Stimulated activated CD8-positive, alpha-beta memory T cell treated with anti-CD3 and anti-CD28 coated beads, Interleukin-12 subunit alpha, Interleukin-12 subunit beta, amount 100 ng/mL, for 24 hours (primary cell): ENCODE data around the gene EPB41L1.

Experiments
- DNase-seq: peaks from one replicate; pipeline ENCODE4 v3.0.0-alpha.2; 2020; ENCODE audit errors: extremely low read depth

The EPB41L1 gene

DNA sequence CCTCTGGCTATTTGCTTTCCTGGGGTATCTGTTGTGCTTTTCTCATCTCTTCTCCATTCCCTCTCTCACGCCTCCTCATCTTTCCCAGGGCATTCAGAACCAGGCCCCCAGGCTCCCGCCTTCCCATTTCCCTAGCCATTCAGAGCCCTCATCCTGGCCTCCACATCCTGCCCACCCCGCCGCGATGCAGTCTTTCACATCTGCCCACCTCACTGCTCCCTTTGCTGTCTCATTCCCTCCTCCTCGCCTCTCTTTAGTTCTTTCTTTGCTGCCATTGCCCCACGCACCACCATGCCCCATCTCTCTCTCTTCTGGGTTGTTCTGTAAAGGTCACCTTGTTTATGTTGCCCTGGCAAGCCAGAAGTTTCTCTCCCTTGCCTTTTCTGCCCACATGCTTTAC is 71.1 kb downstream of the EPB41L1 start:
- DNase-seq = no peak

DNA sequence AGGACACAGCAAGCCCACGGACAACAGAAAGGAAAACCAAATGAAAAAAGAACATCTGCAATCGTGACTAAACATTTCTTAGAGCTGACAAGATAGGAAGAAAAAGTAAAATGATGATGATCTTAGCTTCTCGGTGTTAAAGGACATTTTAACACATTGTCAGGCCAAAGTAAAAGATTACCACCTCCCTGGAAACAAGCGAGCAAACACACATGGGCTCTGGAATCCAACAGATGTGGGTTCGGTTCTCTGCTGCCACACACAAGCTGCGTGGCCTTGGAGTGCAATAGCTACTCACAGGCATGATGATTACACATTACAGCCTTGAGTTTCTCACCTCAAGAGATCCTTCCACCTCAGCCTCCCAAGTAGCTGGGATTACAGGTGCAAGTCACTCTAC is 74.2 kb downstream of the EPB41L1 start:
- DNase-seq = no peak

DNA sequence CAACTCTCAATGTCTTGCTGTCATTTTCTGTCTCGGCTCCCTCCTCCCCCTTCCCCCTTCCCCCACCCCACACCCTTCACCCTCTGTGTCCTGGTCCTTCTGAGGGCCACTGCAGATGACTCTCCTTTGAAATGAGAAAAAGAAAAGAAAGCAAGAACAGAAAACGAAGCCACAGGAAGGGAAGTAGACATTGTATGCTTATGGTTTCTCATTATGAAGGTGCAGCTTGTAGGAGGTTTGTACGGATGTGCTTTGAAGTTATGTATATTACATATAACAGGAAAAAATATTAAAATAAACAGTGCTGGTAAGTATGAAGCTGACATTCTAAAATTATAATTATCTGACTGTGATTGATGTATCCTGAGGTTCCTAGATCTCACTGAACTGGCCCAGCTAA is 75.5 kb downstream of the EPB41L1 start:
- DNase-seq = no peak

DNA sequence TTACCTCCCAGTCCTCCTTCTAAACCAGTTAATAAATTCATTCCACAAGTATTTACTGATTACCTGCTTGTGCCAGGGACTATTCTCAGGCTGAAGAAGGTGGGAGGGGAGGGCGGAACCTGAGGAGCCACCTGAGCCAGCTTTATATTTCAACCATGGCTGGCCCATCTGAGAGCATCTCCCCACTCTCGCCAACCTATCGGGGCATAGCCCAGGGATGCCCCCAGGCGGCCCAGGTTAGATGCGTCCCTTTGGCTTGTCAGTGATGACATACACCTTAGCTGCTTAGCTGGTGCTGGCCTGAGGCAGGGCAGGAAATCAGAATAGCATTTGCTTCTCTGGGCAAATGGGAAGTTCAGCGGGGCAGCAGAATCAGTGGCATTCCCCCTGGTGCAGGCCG is 76.8 kb downstream of the EPB41L1 start:
- no peak for DNase-seq

DNA sequence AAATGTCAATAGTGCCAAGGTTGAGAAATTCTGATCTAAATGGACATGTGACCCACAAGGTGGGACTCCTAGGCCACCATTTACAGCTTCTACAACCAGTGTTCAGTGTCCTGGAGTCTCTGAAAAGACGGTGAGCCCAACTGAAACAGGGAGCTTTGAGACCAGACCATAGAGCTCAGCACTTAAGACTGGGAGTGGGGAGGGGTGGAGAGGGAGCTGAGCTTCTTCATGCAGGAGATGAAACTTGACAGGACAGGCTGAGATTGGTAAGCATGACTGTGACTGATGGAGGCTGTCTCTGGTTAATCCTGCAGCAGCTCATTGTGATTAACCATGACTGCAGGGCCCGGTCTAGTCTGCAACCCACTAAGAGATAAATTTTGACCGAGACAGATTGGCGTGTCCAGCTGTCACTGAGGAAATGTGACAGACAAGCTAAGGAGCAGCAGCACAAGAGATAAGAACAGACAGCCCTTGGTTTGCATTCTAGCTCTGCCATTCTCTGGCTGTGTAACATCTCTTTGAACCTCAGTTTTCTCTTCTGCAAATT is 80.3 kb downstream of the EPB41L1 start:
- DNase-seq = no peak

DNA sequence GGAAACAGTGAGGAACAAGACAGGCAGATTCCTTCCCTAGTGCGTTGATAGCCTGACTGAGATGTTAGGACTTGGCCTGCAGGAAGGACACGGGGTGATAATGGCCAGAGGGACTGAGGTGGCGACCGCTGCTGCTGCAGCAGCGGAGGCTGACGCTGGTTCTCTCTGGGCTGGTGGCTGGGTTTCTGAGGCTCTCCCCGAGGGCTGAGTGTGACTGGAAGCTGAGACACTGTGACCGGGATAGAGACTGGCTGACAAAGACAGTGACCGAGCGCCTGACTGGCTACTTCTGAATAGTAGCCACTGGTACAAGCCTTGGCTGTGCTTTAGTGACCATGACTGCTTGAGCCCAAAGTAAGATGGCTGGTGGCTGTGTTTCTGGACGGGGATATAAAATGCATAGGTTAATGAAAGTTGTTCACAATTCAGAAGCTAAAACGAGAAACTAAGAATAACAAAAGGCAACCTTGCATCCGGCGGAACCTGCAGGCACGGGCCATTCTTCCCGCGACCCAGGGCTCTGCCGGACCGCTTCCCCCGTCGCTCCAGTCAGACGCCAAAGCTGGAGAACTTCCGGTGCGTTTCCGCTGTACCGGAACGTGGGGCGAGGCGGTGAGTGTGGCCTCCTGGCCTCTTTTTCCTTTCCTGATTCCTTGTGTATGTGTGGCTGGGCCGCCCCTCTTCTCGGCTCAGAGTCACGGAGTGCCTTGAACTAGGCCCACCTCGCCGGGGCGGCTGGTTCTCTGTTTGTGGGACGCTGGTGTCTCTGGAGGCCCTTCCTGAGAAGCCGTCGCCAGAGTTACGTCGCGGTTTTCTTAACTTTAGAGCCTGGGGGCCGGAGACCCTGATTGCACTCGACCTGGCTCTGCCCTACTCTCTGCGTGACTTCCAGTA is 81.6 kb downstream of the EPB41L1 start, which contains the start of gene AAR2:
AAR2 (plus strand) TSS at position 587 of the 894 bp plus-strand sequence. CDS start 3,391 bp downstream, outside the sequence.
- DNase-seq = peak; percentile 54

DNA sequence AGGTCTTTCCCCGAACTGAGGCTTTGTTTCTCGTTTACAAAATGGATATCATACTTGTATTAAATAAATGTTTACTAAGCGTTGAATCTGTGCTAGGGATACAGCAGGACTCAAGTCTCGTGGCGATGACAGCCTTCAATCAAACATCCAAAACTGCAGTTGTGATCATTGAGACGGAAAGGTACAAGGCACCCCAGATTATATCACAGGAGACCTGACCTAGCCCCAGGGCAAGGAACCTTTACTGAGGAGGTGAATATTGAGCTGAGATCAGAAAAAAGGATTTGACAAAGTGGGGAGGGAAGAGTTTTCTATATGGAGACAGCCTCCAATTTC is 82.2 kb downstream of the EPB41L1 start:
- DNase-seq = no peak

DNA sequence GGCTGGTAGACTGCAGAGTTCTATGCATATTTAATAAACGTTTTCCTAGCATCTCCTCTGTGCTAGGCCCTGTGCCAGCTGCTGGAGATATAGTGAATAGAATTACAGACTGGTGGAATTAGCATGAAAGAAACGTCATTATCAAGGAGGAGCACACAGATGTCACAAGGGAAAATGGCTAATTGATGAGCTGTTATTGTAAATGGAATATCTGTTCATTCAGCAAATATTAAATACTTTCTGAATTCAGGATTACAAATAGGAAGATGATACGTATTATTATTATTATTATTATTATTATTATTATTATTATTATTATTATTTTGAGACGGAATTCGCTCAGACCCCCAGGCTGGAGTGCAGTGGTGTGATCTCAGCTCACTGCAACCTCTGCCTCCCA is 82.9 kb downstream of the EPB41L1 start:
- no peak for DNase-seq

DNA sequence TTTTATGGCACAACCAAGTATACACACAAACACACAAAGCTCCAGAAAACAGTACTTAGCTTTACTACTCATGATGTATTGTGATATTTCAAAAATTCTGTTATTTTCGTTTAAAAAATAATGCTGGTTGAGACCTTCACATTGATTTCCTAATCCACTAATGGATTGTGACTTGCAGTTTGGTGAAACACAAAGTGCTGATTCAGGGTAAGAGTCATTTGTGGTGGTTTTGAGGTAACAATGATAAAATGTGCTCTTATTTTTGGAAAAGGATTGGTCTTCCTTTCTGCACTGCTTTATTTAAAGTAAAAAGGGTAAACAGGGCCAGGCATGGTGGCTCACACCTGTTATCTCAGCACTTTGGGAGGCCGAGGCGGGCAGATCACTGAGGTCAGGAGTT is 83.6 kb downstream of the EPB41L1 start:
- DNase-seq = no peak

DNA sequence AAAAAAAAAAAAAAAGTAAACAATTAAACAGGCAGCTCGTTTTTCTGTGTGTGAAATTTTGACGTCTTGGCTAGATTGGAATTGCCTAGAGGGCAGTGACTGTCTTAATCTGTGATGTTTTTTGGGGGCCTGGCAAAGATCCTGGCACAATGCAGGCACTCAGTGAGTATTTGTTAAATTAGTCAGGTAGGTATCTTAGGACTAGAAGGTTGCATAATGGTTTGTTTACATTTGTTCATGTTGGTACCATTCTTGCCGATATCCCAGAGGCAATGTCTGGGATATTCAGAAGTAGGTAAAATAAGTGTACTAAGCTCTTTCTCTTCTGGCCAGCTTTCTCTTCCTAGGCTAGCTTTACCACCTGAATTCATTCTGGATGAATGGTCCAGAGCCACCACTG is 84.2 kb downstream of the EPB41L1 start:
- DNase-seq = no peak

DNA sequence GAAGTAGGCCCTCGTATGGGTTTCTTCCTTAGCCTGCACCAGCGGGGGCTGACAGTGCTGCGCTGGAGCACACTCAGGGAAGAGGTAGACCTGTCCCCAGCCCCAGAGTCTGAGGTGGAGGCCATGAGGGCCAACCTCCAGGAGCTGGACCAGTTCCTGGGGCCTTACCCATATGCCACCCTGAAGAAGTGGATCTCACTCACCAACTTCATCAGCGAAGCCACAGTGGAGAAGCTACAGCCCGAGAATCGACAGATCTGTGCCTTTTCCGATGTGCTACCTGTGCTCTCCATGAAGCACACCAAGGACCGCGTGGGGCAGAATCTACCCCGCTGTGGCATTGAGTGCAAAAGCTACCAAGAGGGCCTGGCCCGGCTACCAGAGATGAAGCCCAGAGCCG is 85.5 kb downstream of the EPB41L1 start:
- no peak for DNase-seq

DNA sequence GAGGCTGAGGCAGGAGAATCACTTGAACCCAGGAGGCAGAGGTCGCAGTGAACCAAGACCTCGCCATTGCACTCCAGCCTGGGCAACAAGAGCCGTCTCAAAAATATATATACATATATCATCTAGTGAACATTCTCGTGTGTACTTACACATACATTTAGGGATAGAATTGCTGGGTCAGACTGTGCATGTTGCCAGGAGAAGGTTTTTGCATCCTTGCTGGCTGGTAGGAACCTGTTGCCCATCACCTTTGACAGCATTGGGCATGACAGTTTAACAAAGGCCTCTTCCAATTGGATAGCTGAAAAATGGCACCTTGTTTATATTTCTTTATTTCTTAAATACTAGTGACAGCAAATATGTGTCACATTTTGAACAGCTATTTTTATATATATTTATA is 87.1 kb downstream of the EPB41L1 start:
- no peak for DNase-seq

DNA sequence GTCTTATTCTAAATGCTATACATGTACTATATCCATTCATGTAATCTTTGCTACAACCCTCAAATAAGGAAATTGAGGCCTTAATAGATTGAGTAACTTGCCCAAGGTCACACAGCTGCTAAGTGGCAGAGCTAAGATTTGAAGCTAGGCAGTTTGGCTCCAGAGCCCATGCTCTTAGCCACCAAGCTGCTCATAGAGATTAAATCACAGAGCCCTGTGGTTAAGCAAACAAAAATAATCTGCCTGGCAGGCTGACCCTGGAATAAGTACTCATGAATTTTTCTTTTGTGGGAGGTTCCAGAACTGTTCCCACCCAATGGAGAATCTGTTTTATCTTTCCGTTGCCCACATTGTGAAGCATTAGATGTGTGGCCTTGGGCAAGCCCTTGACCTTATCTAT is 89.2 kb downstream of the EPB41L1 start:
- DNase-seq = no peak

DNA sequence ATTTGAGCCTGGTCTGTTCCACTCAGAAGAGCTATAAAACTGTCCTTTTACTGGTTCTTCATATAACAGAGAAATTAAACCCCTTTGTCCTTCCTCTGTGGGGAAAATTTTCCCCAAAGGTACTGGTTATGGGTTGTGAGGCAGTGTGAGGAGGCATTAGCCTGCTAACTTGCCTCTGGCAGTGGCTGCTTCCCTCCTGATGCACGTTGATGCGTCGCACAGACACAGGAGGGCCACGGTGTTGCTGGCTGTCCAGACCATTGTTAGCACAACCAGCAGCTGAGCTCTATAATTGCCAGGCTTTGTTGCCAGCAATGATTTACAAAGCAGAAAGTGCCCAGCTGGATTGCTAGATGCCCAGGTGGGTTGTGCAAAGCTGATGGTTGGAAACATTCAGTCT is 91.9 kb downstream of the EPB41L1 start:
- no peak for DNase-seq

DNA sequence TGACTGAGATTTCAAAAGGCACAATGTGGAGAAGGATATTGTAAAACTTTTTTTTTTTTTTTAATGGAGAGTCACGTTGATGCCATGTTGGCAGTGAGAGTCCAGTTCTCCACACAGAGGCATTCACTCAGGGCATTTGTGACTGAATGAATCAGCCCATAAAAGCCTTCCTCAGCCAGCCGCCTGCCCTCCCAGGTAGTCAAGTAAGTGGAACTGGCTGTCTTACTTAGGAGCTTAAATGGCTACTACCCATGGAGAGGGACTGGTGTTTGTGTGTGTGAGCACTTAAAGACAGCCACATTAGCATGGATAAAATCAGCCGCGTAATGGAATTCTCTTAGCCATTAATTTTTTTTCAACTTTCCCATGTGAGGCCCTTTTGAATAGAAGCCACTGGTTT is 94.3 kb downstream of the EPB41L1 start:
- no peak for DNase-seq

DNA sequence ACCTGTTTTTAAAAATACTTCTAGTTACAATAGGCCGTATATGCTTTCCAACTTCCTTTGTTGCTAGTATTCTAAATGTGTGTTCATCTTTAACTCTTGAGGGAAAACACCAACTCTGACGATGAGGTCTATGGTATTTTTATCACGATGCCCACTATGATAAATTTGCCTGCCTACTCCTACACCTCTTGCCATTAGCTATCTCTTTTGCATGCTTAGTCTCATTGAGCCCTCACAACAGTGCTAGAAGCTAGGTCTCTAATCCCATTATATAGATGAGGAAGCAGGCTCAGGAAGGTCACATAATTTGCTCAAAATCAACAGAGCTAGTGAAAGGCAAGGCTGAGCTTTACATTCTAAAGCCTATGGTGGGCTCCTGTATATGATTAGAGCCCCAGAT is 94.9 kb downstream of the EPB41L1 start:
- no peak for DNase-seq

DNA sequence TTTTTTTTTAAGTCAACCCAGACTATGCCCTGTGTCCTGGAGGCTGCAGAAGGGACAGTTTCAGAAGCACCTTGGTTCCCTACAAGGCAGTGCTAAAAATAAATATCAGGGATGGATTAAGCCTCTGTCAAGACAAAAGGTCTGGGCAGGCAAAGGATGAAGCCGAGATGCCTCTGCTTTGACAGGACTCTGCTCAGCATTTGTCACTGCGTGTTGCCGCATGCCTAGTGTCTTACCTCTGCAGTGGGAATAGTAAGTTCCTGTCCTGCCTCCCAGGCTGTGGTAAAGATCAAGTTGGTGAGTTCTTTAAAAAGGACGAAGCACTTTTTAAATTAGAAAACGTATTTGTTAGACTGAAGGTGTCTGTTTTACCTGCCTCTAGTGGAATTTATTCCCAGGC is 96.9 kb downstream of the EPB41L1 start:
- DNase-seq = no peak

DNA sequence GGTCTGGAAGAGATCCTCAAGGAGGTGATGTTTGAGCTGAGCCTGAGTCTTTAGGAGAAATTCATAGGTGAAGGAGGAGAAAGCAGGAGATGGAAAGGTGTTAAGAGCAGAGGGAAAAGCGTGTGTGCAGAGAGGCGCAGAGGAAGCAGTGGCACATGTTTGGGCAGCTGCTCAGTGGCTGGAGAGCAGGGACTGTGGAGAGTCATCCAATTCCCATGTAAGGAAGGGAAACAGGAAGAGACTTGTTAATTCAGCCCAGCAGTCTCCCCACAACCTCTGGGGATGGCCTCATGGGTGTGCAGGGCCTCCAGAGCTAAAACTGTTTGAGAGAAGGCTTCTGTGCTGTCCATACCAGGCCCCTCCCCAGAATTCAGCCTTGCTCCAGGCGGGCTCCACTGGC is 98.0 kb downstream of the EPB41L1 start:
- no peak for DNase-seq

DNA sequence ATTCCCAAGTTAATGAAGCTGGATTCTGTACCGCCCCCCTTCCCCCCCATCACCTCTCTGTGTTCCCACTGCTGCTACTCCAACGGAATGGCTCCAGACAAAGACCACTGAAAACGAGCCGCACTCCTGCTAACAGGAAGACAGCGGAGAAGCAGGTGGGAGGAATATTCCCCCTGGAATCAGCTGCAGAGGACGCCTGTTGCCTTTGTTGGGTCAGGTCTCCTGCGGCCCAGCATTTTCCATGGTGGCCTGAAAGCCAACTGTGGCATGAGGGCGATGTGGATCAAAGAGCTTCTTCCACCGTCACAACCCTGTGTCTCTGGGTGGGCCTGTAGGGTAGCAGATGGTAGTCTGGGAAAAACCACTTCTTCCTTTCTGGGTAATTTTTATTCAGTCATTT is 98.5 kb downstream of the EPB41L1 start:
- no peak for DNase-seq

DNA sequence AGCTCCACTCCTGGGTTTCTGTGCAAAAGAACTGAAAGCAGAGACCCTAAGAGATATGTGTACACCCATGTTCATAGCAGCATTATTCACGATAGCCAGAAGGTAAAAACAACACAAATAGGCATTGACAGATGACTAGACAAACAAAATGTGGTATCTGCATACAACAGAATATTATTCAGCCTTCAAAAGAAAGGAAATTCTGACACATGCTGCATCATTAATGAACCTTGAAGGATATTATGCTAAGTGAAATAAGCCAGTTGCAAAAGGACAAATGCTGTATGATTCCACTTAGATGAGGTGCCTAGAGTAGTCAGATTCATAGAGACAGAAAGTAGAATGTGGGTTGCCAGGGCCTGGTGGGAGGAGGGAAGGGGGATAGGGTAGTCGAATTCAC is 99.5 kb downstream of the EPB41L1 start:
- no peak for DNase-seq

DNA sequence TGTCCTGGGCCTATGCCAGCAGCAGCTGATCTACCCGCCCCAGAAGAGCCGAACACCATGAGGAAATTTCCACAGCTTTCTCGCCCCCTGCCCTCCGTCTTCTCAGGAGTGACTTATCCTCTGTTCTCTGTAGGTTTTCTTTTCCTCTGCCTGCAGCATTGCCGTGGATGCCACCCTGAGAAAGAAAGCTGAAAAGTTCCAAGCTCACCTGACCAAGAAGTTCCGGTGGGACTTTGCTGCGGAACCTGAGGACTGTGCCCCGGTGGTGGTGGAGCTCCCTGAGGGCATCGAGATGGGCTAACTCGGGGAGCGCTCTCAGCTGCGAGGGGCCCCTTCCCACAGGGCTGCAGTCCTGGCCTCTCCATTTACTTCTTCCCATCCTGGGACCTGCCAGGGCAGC is 100.9 kb downstream of the EPB41L1 start:
- DNase-seq = no peak

DNA sequence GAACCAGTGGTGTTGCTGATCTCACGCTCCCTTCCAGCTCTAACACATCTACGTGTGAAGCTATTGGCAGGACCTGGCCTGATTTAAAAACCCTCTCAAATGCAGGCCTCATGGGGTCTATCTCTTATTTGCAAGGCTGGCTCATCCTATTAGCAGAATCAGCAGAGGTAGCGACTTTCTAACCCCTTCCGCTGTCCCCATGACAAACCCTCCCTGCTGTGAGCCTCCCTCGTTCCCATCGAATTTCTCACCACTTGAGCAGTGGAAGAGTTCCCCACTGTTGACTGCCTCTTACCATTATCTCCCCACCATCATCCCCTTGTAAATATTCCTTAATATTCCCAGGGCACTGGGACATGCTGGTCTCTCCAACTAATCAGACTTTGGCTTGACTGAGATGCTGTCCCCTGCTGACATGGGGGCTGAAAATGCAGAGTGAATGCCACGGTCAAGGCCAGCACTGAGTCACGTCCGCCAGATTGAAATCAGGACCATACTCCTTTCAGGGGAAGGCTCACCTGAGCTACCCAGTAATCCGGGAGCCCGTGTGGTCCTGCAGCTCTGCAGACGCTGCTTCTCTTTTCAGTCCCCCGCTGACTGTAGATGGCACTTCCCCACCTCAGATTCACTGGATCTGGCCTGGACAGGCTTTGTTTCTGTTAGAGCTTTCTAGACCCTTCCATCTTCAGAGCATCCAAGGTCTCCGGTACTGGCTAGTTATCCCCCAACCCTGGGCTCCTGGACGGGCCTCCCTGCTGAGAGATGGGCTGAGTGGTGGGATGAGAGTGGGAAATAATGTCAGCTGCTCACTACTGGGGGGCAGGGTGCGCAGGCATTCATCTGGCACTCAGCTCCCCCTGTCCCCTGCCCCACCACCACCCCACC is 104.9 kb downstream of the EPB41L1 start:
- DNase-seq = no peak

DNA sequence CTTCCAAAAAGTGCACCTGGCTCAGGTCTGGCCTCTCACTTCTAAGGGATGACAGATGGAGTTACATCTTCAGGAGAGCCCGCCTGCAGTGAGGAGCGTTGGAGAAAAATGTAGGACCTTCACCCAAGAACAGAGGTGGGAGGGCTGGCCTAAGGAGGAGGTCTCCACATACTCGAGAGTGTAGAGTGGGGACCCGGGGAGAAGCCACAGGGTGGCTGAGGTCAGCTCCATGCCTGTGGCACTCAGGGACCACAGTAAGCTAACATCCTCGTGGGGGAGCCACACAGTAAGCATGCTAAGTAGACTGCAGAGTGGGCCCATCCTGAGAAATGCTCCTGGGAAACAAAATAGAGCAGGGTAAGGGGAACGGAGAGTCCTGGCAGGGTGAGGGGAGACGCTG is 105.8 kb downstream of the EPB41L1 start:
- DNase-seq = no peak
